Keratinocyte (primary cell): ENCODE measurements around the gene TKTL2. TPM values are rescaled to one million over a fixed set of nuclear protein-coding genes. Genes with fewer than 3 reads are reported as not detected.
"Not testable (repeated sequence)": the region's sequence is repeated elsewhere in the genome, so short reads cannot be mapped to it uniquely, and the experiment has no call there.

Experiments
- DNase-seq: peaks from one replicate; pipeline ENCODE4 v3.0.0-alpha.2; 2011; ENCODE audit warnings: low read depth, missing footprints, low spot score
- FAIRE-seq: peaks from 2 replicates; lab custom pipeline; 2011; peaks lifted over from hg19 to GRCh38; lab: Jason Lieb, UNC
- H2AFZ ChIP-seq: 2 replicates; pipeline ENCODE4 v1.6.0; 2012; ENCODE audit warnings: low read length, control low read depth, inconsistent platforms; ENCODE audit not compliant: control insufficient read depth
- H3K27ac ChIP-seq: 2 replicates; pipeline ENCODE4 v1.5.1; 2011; ENCODE audit warnings: low read length; ENCODE audit not compliant: control insufficient read depth, insufficient read depth
- H3K27me3 ChIP-seq: 3 replicates; pipeline ENCODE4 v1.6.0; 2011; ENCODE audit warnings: low read length; ENCODE audit not compliant: control insufficient read depth, insufficient read depth; ENCODE audit errors: extremely low read depth
- H3K36me3 ChIP-seq, 2 experiments: 2 replicates in 1 of 2; 3 replicates in 1 of 2; pipeline ENCODE4 v1.5.1; 2011; ENCODE audit warnings: low read length in 2 of 2, mild to moderate bottlenecking in 1 of 2; ENCODE audit not compliant: control insufficient read depth in 2 of 2, insufficient read depth in 2 of 2; ENCODE audit errors: extremely low read depth in 1 of 2
- H3K4me1 ChIP-seq: 3 replicates; pipeline ENCODE4 v1.5.1; 2011; ENCODE audit warnings: low read length; ENCODE audit not compliant: control insufficient read depth, insufficient read depth; ENCODE audit errors: extremely low read depth
- H3K4me2 ChIP-seq: 3 replicates; pipeline ENCODE4 v1.6.0; 2011; ENCODE audit warnings: low read depth, low read length; ENCODE audit not compliant: control insufficient read depth, insufficient read depth; ENCODE audit errors: extremely low read depth
- H3K4me3 ChIP-seq, 3 experiments: fragments of 200-600 bp in 1 of 3; sonication (generic) in 1 of 3; 2 replicates in 2 of 3; 3 replicates in 1 of 3; pipeline ENCODE4 v1.5.1; 2011 to 2016; ENCODE audit warnings: low read length in 3 of 3, mild to moderate bottlenecking in 3 of 3, control low read depth in 2 of 3, inconsistent platforms in 1 of 3, low read depth in 1 of 3, mixed read lengths in 1 of 3, mixed run types in 1 of 3, moderate library complexity in 1 of 3; ENCODE audit not compliant: control insufficient read depth in 2 of 3, insufficient read depth in 2 of 3; ENCODE audit errors: extremely low read depth in 1 of 3
- H3K79me2 ChIP-seq: 2 replicates; pipeline ENCODE4 v1.6.0; 2012; ENCODE audit warnings: low read length; ENCODE audit not compliant: control insufficient read depth, insufficient read depth
- H3K9ac ChIP-seq: 3 replicates; pipeline ENCODE4 v1.6.0; 2011; ENCODE audit warnings: low read length; ENCODE audit not compliant: control insufficient read depth, insufficient read depth; ENCODE audit errors: extremely low read depth
- H3K9me1 ChIP-seq: 3 replicates; pipeline ENCODE4 v1.6.0; 2011; ENCODE audit warnings: low read length; ENCODE audit not compliant: control insufficient read depth, insufficient read depth; ENCODE audit errors: extremely low read depth
- H3K9me3 ChIP-seq: 2 replicates; pipeline ENCODE4 v1.5.1; 2012; ENCODE audit warnings: low read depth, low read length; ENCODE audit not compliant: control insufficient read depth
- H4K20me1 ChIP-seq: 3 replicates; pipeline ENCODE4 v1.6.0; 2011; ENCODE audit warnings: low read length; ENCODE audit not compliant: control insufficient read depth, insufficient read depth; ENCODE audit errors: extremely low read depth
- EZH2 ChIP-seq: IDR thresholded peaks from one replicate; pipeline ENCODE4 v1.6.1; 2012; ENCODE audit warnings: inconsistent platforms, mild to moderate bottlenecking, low read length, moderate library complexity
- dilution Hi-C: fragments of 300-500 bp; cut with MboI; formaldehyde crosslinking; loops from one replicate; pipeline ENCODE4 v1.7.0; 2020; ENCODE audit warnings: low sequenced_read_pairs; ENCODE audit not compliant: extremely low pct_ligation_motif_present
- polyA plus RNA-seq, 5 experiments: library from polyadenylated mRNA; depleted of rRNA in 3 of 5; stranded (reverse) in 3 of 5; stranded (forward) in 1 of 5; unstranded in 1 of 5; fragments of >200 nt; gene quantifications; 1 replicate in 1 of 5; 2 replicates in 3 of 5; 3 replicates in 1 of 5; pipeline versions ENCODE4 v1.2.1 to v1.2.3, GENCODE V29; 2011 to 2012; ENCODE audit warnings: missing spikeins in 2 of 5, low read depth in 1 of 5, low replicate concordance in 1 of 5
- TF ChIP-seq, protein P1 (sequence below), 3 experiments: IDR thresholded peaks in 1 of 3; conservative IDR thresholded peaks in 1 of 3; optimal IDR thresholded peaks in 1 of 3; 2 replicates in 2 of 3; 3 replicates in 1 of 3; pipeline versions ENCODE3 to v1.5.1; 2011; ENCODE audit warnings: low read length in 3 of 3, mild to moderate bottlenecking in 3 of 3, moderate library complexity in 2 of 3, control low read depth in 1 of 3, inconsistent platforms in 1 of 3; ENCODE audit not compliant: insufficient read depth in 2 of 3; ENCODE audit errors: extremely low read depth in 1 of 3

TKTL2 gene
- polyA plus RNA-seq, 1 donor (not counting 4 experiments of a cell fraction or from before 2014, with no cell fraction given), result not detected

- dilution Hi-C loops, result no loop called here
Measured at GRCh38 chr4:163448540-163449203, 24.9 kb downstream of the TKTL2 start.

GRCh38 chr4:163447481-163447880 lies 26.1 kb downstream of the TKTL2 start:
- no peaks in the 10 kb centered on the region for H3K36me3 ChIP-seq
- H3K9me3 ChIP-seq, result no peaks in the 10 kb centered on the region
- H3K79me2 ChIP-seq, result no peaks in the 10 kb centered on the region
- H3K27me3 ChIP-seq, result no peaks in the 10 kb centered on the region
- no peak overlapping the region for H3K4me3 ChIP-seq
- DNase-seq, result no peak
- H2AFZ ChIP-seq, result no peak overlapping the region
- no peak for FAIRE-seq
- H3K9me1 ChIP-seq, result no peaks in the 10 kb centered on the region
- peaks cover 11% of the 10 kb centered on the region for H3K4me1 ChIP-seq
- TF ChIP-seq EZH2, result no peak
- TF ChIP-seq, protein P1, sequence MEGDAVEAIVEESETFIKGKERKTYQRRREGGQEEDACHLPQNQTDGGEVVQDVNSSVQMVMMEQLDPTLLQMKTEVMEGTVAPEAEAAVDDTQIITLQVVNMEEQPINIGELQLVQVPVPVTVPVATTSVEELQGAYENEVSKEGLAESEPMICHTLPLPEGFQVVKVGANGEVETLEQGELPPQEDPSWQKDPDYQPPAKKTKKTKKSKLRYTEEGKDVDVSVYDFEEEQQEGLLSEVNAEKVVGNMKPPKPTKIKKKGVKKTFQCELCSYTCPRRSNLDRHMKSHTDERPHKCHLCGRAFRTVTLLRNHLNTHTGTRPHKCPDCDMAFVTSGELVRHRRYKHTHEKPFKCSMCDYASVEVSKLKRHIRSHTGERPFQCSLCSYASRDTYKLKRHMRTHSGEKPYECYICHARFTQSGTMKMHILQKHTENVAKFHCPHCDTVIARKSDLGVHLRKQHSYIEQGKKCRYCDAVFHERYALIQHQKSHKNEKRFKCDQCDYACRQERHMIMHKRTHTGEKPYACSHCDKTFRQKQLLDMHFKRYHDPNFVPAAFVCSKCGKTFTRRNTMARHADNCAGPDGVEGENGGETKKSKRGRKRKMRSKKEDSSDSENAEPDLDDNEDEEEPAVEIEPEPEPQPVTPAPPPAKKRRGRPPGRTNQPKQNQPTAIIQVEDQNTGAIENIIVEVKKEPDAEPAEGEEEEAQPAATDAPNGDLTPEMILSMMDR (optimal IDR thresholded peaks at IDR 0.05 in 1 of 3, IDR thresholded peaks at IDR 0.05 in 1 of 3, conservative IDR thresholded peaks at IDR 0.05 in 1 of 3; ENCODE audit: extremely low read depth in 1 of 3, insufficient read depth in 2 of 3, low read length in 3 of 3), result no peak
- H4K20me1 ChIP-seq, result no peaks in the 10 kb centered on the region
- H3K27ac ChIP-seq, result no peak overlapping the region
- no peak overlapping the region for H3K4me2 ChIP-seq
- no peak overlapping the region for H3K9ac ChIP-seq
- dilution Hi-C loops, result no loop called here

More at GRCh38 chr4:163448540-163449203, 24.9 kb downstream of the TKTL2 start:
- H3K9ac ChIP-seq, result no peak overlapping the region
- H3K79me2 ChIP-seq, result no peaks in the 10 kb centered on the region
- peaks cover 11% of the 10 kb centered on the region for H3K4me1 ChIP-seq
- H3K4me3 ChIP-seq, result no peak overlapping the region
- no peaks in the 10 kb centered on the region for H4K20me1 ChIP-seq
- no peak overlapping the region for H3K27ac ChIP-seq
- H3K27me3 ChIP-seq, result no peaks in the 10 kb centered on the region
- peak; percentile 40 for DNase-seq
- peak overlapping the region; percentile 32 for H3K4me2 ChIP-seq
- no peaks in the 10 kb centered on the region for H3K9me1 ChIP-seq
- peak overlapping the region; percentile 76 for H2AFZ ChIP-seq
- TF ChIP-seq EZH2, result no peak
- TF ChIP-seq, protein P1 (optimal IDR thresholded peaks at IDR 0.05 in 1 of 3, IDR thresholded peaks at IDR 0.05 in 1 of 3, conservative IDR thresholded peaks at IDR 0.05 in 1 of 3; ENCODE audit: extremely low read depth in 1 of 3, insufficient read depth in 2 of 3, low read length in 3 of 3), result no peak
- no peaks in the 10 kb centered on the region for H3K36me3 ChIP-seq
- H3K9me3 ChIP-seq, result no peaks in the 10 kb centered on the region
- peak; percentile 90 for FAIRE-seq

DNA sequence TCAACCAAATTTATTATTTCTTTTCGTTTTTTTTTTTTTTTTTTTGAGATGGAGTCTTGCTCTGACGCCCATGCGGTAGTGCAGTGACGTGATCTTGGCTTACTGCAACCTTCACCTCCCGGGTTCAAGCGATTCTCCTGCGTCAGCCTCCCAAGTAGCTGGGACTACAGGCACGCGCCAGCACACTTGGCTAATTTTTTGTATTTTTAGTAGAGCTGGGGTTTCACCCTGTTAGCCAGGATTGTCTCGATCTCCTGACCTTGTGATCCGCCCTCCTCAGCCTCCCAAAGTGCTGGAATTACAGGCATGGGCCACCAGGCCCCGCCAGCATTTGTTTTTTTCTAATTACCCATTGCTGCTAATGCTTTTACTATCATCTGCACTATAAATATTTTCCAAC lies 26.5 kb downstream of the TKTL2 start:
- H3K9me3 ChIP-seq, H3K79me2 ChIP-seq, H3K36me3 ChIP-seq, H3K9ac ChIP-seq, H3K27ac ChIP-seq, H3K4me3 ChIP-seq, H3K4me2 ChIP-seq, dilution Hi-C loops, DNase-seq, H3K9me1 ChIP-seq, H4K20me1 ChIP-seq, H3K27me3 ChIP-seq, FAIRE-seq, H2AFZ ChIP-seq: not testable (repeated sequence)
- peaks cover 11% of the 10 kb centered on the region for H3K4me1 ChIP-seq
